GM21786 (cell line): ENCODE data around the gene COBLL1.

Source experiments
- ATAC-seq: cut with Tn5 transposase; IDR thresholded peaks from one replicate; pipeline ENCODE4 v1.9.1; 2021; ENCODE audit not compliant: unreplicated experiment

Gene COBLL1

GRCh38 chr2:164757934-164758695, 83.5 kb downstream of the COBLL1 start:
- ATAC-seq: no peak

GRCh38 chr2:164756773-164757172, 84.8 kb downstream of the COBLL1 start:
- no peak for ATAC-seq

- ATAC-seq: no peak
These were observed 85.7 kb downstream of the COBLL1 start for GRCh38 chr2:164755952-164756351.

GRCh38 chr2:164754157-164755093, 87.2 kb downstream of the COBLL1 start:
- ATAC-seq: no peak

GRCh38 chr2:164752956-164753355, 88.7 kb downstream of the COBLL1 start:
- ATAC-seq: no peak

- ATAC-seq: no peak
These were observed 93.7 kb downstream of the COBLL1 start for GRCh38 chr2:164747783-164748433.

- ATAC-seq: no peak
These were observed 94.5 kb downstream of the COBLL1 start for GRCh38 chr2:164747140-164747539.

- ATAC-seq: no peak
These were observed 94.9 kb downstream of the COBLL1 start for GRCh38 chr2:164746713-164747112.

- no peak for ATAC-seq
These were observed 96.4 kb downstream of the COBLL1 start for GRCh38 chr2:164745012-164745797.

GRCh38 chr2:164742738-164743317, 98.8 kb downstream of the COBLL1 start:
- no peak for ATAC-seq

GRCh38 chr2:164739966-164740365, 101.7 kb downstream of the COBLL1 start:
- no peak for ATAC-seq

- ATAC-seq: peak; percentile 75
These were observed 104.0 kb downstream of the COBLL1 start for GRCh38 chr2:164737612-164738081.

GRCh38 chr2:164735309-164735919, 106.2 kb downstream of the COBLL1 start:
- no peak for ATAC-seq

GRCh38 chr2:164734196-164734595, 107.4 kb downstream of the COBLL1 start:
- no peak for ATAC-seq

- no peak for ATAC-seq
These were observed 116.1 kb downstream of the COBLL1 start for GRCh38 chr2:164725542-164725941.

- ATAC-seq: no peak
These were observed 118.8 kb downstream of the COBLL1 start for GRCh38 chr2:164722616-164723338.

GRCh38 chr2:164721430-164721829, 120.2 kb downstream of the COBLL1 start:
- no peak for ATAC-seq

GRCh38 chr2:164719996-164720941, 121.4 kb downstream of the COBLL1 start:
- no peak for ATAC-seq
